HEK293 (cell line): Measurements from ENCODE around the gene SH3D19.

Source experiments
- ZBTB44 ChIP-seq: fragments of 450-650 bp; IDR thresholded peaks from 2 replicates; pipeline ENCODE4 v1.5.1; 2018; ENCODE audit warnings: missing biosample characterization, mild to moderate bottlenecking, missing genetic modification characterization
- ZNF18 ChIP-seq: fragments of 450-650 bp; formaldehyde crosslinking; IDR thresholded peaks from 2 replicates; pipeline ENCODE4 v1.5.1; 2016; ENCODE audit warnings: missing biosample characterization, missing genetic modification characterization
- ZNF423 ChIP-seq: fragments of 450-650 bp; formaldehyde crosslinking; IDR thresholded peaks from 2 replicates; pipeline ENCODE4 v1.5.1; 2016; ENCODE audit warnings: missing biosample characterization, missing genetic modification characterization
- ZNF549 ChIP-seq: fragments of 450-650 bp; IDR thresholded peaks from 2 replicates; pipeline ENCODE4 v1.5.1; 2018; ENCODE audit warnings: missing biosample characterization, missing genetic modification characterization, mild to moderate bottlenecking, inconsistent platforms, moderate library complexity
- ZNF580 ChIP-seq: fragments of 450-650 bp; formaldehyde crosslinking; IDR thresholded peaks from 2 replicates; pipeline ENCODE4 v1.5.1; 2016; ENCODE audit warnings: missing biosample characterization, missing genetic modification characterization
- ZNF664 ChIP-seq: fragments of 450-650 bp; formaldehyde crosslinking; IDR thresholded peaks from 2 replicates; pipeline ENCODE4 v1.5.1; 2016; ENCODE audit warnings: missing biosample characterization, missing genetic modification characterization
- ZNF792 ChIP-seq: fragments of 450-650 bp; formaldehyde crosslinking; IDR thresholded peaks from 2 replicates; pipeline ENCODE4 v1.5.1; 2016; ENCODE audit warnings: missing biosample characterization, missing genetic modification characterization

Gene SH3D19

GRCh38 chr4:151074416-151074916, 250.9 kb downstream of the SH3D19 start (continued):
- no peak for TF ChIP-seq ZNF580 (tag by site-specific recombination)
- no peak for TF ChIP-seq ZNF549 (tag by site-specific recombination)
- TF ChIP-seq ZNF18 (tag by site-specific recombination) = no peak
- no peak for TF ChIP-seq ZBTB44 (tag by site-specific recombination)
- TF ChIP-seq ZNF792 (tag by site-specific recombination) = no peak
- TF ChIP-seq ZNF423 (tag by site-specific recombination) = no peak
- no peak for TF ChIP-seq ZNF664 (tag by site-specific recombination)
- TF ChIP-seq, all 188 proteins: peak for 0
